ENCODE results near the gene HSD11B1. TPM values are rescaled to one million over a fixed set of nuclear protein-coding genes. Genes with fewer than 3 reads are reported as not detected.

The HSD11B1 gene
- polyA plus RNA-seq, 1 donor from 2014 or later, result not detected

- TF ChIP-seq TAF1 (IDR thresholded peaks at IDR 0.05; ENCODE audit: low read depth) (no peak), RAD21 (conservative IDR thresholded peaks at IDR 0.05) (no peak), CTCF (IDR thresholded peaks at IDR 0.05; ENCODE audit: poor library complexity, severe bottlenecking) (no peak), SMC3 (conservative IDR thresholded peaks at IDR 0.05; ENCODE audit: poor library complexity) (no peak), MXI1 (conservative IDR thresholded peaks at IDR 0.05; ENCODE audit: poor library complexity, severe bottlenecking) (no peak), REST (IDR thresholded peaks at IDR 0.05; ENCODE audit: borderline replicate concordance) (no peak), EP300 (conservative IDR thresholded peaks at IDR 0.05; ENCODE audit: poor library complexity, severe bottlenecking) (no peak), EZH2 (IDR thresholded peaks at IDR 0.05; ENCODE audit: borderline replicate concordance, insufficient read depth, low read length, poor library complexity, severe bottlenecking) (no peak), POLR2AphosphoS5 (IDR thresholded peaks at IDR 0.05) (no peak)
- Histone ChIP-seq H3F3A (ENCODE audit: insufficient read depth, low read length, poor library complexity, severe bottlenecking) (no peaks in the 10 kb centered on the region), H3K79me2 (replicated peaks; ENCODE audit: insufficient read depth, low read length) (no peaks in the 10 kb centered on the region), H3K27me3 (ENCODE audit: insufficient read depth, low read depth, low read length) (no peaks in the 10 kb centered on the region), H2AFZ (ENCODE audit: low read depth, low read length) (no peak overlapping the region), H3K36me3 (ENCODE audit: insufficient read depth, low read length) (no peaks in the 10 kb centered on the region), H4K20me1 (ENCODE audit: insufficient read depth) (no peaks in the 10 kb centered on the region), H3K4me3 (ENCODE audit: low read length) (no peak overlapping the region), H3K9me2 (ENCODE audit: insufficient read depth, low read length) (no peaks in the 10 kb centered on the region), H3K4me2 (ENCODE audit: low read length) (no peak overlapping the region), H3K27ac (ENCODE audit: low read length) (no peak overlapping the region), H3K9ac (ENCODE audit: low read length) (no peak overlapping the region), H3K9me3 (ENCODE audit: low read length) (no peaks in the 10 kb centered on the region)
These were observed 63.1 kb downstream of the HSD11B1 start for GRCh38 chr1:209767706-209768105.

- Histone ChIP-seq H3K27me3 (ENCODE audit: insufficient read depth, low read depth, low read length) (no peaks in the 10 kb centered on the region), H3K79me2 (replicated peaks; ENCODE audit: insufficient read depth, low read length) (no peaks in the 10 kb centered on the region), H3K36me3 (ENCODE audit: insufficient read depth, low read length) (no peaks in the 10 kb centered on the region), H3K9ac (ENCODE audit: low read length) (no peak overlapping the region), H2AFZ (ENCODE audit: low read depth, low read length) (no peak overlapping the region), H3F3A (ENCODE audit: insufficient read depth, low read length, poor library complexity, severe bottlenecking) (no peaks in the 10 kb centered on the region), H3K9me3 (ENCODE audit: low read length) (no peaks in the 10 kb centered on the region), H3K9me2 (ENCODE audit: insufficient read depth, low read length) (no peaks in the 10 kb centered on the region), H3K4me3 (ENCODE audit: low read length) (no peak overlapping the region), H4K20me1 (ENCODE audit: insufficient read depth) (no peaks in the 10 kb centered on the region), H3K27ac (ENCODE audit: low read length) (no peak overlapping the region), H3K4me2 (ENCODE audit: low read length) (no peak overlapping the region)
- TF ChIP-seq MXI1 (conservative IDR thresholded peaks at IDR 0.05; ENCODE audit: poor library complexity, severe bottlenecking) (no peak), RAD21 (conservative IDR thresholded peaks at IDR 0.05) (no peak), EP300 (conservative IDR thresholded peaks at IDR 0.05; ENCODE audit: poor library complexity, severe bottlenecking) (no peak), SMC3 (conservative IDR thresholded peaks at IDR 0.05; ENCODE audit: poor library complexity) (no peak), TAF1 (IDR thresholded peaks at IDR 0.05; ENCODE audit: low read depth) (no peak), POLR2AphosphoS5 (IDR thresholded peaks at IDR 0.05) (no peak), EZH2 (IDR thresholded peaks at IDR 0.05; ENCODE audit: borderline replicate concordance, insufficient read depth, low read length, poor library complexity, severe bottlenecking) (no peak), REST (IDR thresholded peaks at IDR 0.05; ENCODE audit: borderline replicate concordance) (no peak), CTCF (IDR thresholded peaks at IDR 0.05; ENCODE audit: poor library complexity, severe bottlenecking) (no peak)
These were observed 63.7 kb downstream of the HSD11B1 start for GRCh38 chr1:209768354-209768774.
